HUES64 (cell line): ENCODE data around the gene ACTG2.
"Not testable (repeated sequence)": the region's sequence is repeated elsewhere in the genome, so short reads cannot be mapped to it uniquely, and the experiment has no call there.

Experiments used
- H3K27ac ChIP-seq: 2 replicates; pipeline ENCODE4 v1.7.0; 2013; ENCODE audit warnings: low read depth, low read length, inconsistent platforms
- H3K27me3 ChIP-seq: 2 replicates; pipeline ENCODE4 v1.6.1; 2013; ENCODE audit warnings: mild to moderate bottlenecking, low read length; ENCODE audit not compliant: insufficient read depth
- H3K36me3 ChIP-seq: 2 replicates; pipeline ENCODE4 v1.6.1; 2013; ENCODE audit warnings: mild to moderate bottlenecking, low read length; ENCODE audit not compliant: insufficient read depth
- H3K4me1 ChIP-seq: 2 replicates; pipeline ENCODE4 v1.6.1; 2013; ENCODE audit warnings: mild to moderate bottlenecking, low read length, moderate library complexity; ENCODE audit not compliant: insufficient read depth
- H3K4me3 ChIP-seq: 2 replicates; pipeline ENCODE4 v1.5.1; 2013; ENCODE audit warnings: mild to moderate bottlenecking, low read length, moderate library complexity
- H3K9ac ChIP-seq: 2 replicates; pipeline ENCODE4 v1.6.1; 2013; ENCODE audit warnings: mild to moderate bottlenecking, low read depth, low read length
- H3K9me3 ChIP-seq: 2 replicates; pipeline ENCODE4 v1.6.1; 2013; ENCODE audit warnings: low read depth, low read length; ENCODE audit not compliant: insufficient read depth
- WGBS: fragments of 150-250, 120-280 bp; methylation state at CpG from one replicate; pipeline ENCODE4 v1.1.7; 2013; ENCODE audit warnings: missing lambda C conversion rate; 5-methylcytosine and 5-hydroxymethylcytosine counted together

ACTG2 gene

GRCh38 chr2:73877071-73877802 lies 15.6 kb upstream of the ACTG2 start:
- Histone ChIP-seq H3K4me1 (no peaks in the 10 kb centered on the region), H3K36me3 (no peaks in the 10 kb centered on the region), H3K27ac (no peak overlapping the region), H3K27me3 (no peaks in the 10 kb centered on the region), H3K9ac (no peak overlapping the region), H3K4me3 (no peak overlapping the region), H3K9me3 (no peaks in the 10 kb centered on the region)
- 94% methylated on average over 9 of the region's 9 CpGs for WGBS

- H3K4me1 ChIP-seq, H3K36me3 ChIP-seq, H3K9ac ChIP-seq, H3K27ac ChIP-seq, H3K4me3 ChIP-seq, H3K27me3 ChIP-seq, H3K9me3 ChIP-seq: not testable (repeated sequence)
- WGBS: 97% methylated on average over 5 of the region's 5 CpGs
Measured at GRCh38 chr2:73877984-73878383, 14.8 kb upstream of the ACTG2 start.

GRCh38 chr2:73885406-73885805 lies 7.4 kb upstream of the ACTG2 start:
- no peaks in the 10 kb centered on the region for H3K4me1 ChIP-seq
- H3K27me3 ChIP-seq: no peaks in the 10 kb centered on the region
- H3K27ac ChIP-seq: no peak overlapping the region
- H3K9ac ChIP-seq: no peak overlapping the region
- no peak overlapping the region for H3K4me3 ChIP-seq
- 94% methylated on average over 1 of the region's 2 CpGs for WGBS
- no peaks in the 10 kb centered on the region for H3K9me3 ChIP-seq
- no peaks in the 10 kb centered on the region for H3K36me3 ChIP-seq

GRCh38 chr2:73886357-73886756 lies 6.5 kb upstream of the ACTG2 start:
- H3K27me3 ChIP-seq: no peaks in the 10 kb centered on the region
- H3K9me3 ChIP-seq: no peaks in the 10 kb centered on the region
- H3K27ac ChIP-seq: no peak overlapping the region
- 85% methylated on average over 2 of the region's 4 CpGs for whole genome bisulfite sequencing
- H3K36me3 ChIP-seq: no peaks in the 10 kb centered on the region
- no peaks in the 10 kb centered on the region for H3K4me1 ChIP-seq
- H3K9ac ChIP-seq: no peak overlapping the region
- no peak overlapping the region for H3K4me3 ChIP-seq

GRCh38 chr2:73887596-73888353 lies 5.0 kb upstream of the ACTG2 start:
- WGBS: 85% methylated on average over 11 of the region's 11 CpGs
- not testable (repeated sequence) for H3K9ac ChIP-seq, H3K36me3 ChIP-seq, H3K4me1 ChIP-seq, H3K27ac ChIP-seq, H3K4me3 ChIP-seq, H3K9me3 ChIP-seq, H3K27me3 ChIP-seq

- no peaks in the 10 kb centered on the region for H3K9me3 ChIP-seq
- 85% methylated on average over 1 of the region's 2 CpGs for WGBS
- H3K4me3 ChIP-seq: no peak overlapping the region
- no peak overlapping the region for H3K9ac ChIP-seq
- H3K4me1 ChIP-seq: no peaks in the 10 kb centered on the region
- H3K27ac ChIP-seq: no peak overlapping the region
- H3K27me3 ChIP-seq: no peaks in the 10 kb centered on the region
- H3K36me3 ChIP-seq: no peaks in the 10 kb centered on the region
Measured at GRCh38 chr2:73888388-73888787, 4.4 kb upstream of the ACTG2 start.

- Histone ChIP-seq H3K27ac (no peak overlapping the region), H3K9me3 (no peaks in the 10 kb centered on the region), H3K4me1 (no peaks in the 10 kb centered on the region), H3K27me3 (no peaks in the 10 kb centered on the region), H3K9ac (no peak overlapping the region), H3K36me3 (no peaks in the 10 kb centered on the region), H3K4me3 (no peak overlapping the region)
- 93% methylated on average over 2 of the region's 5 CpGs for WGBS
Measured at GRCh38 chr2:73889206-73889605, 3.6 kb upstream of the ACTG2 start.

- no peaks in the 10 kb centered on the region for H3K36me3 ChIP-seq
- no peak overlapping the region for H3K4me3 ChIP-seq
- 86% methylated on average over 9 of the region's 9 CpGs for WGBS
- no peak overlapping the region for H3K27ac ChIP-seq
- H3K4me1 ChIP-seq: no peaks in the 10 kb centered on the region
- H3K9me3 ChIP-seq: no peaks in the 10 kb centered on the region
- H3K27me3 ChIP-seq: no peaks in the 10 kb centered on the region
- no peak overlapping the region for H3K9ac ChIP-seq
Measured at GRCh38 chr2:73890301-73891092, 2.3 kb upstream of the ACTG2 start.

GRCh38 chr2:73891276-73891901 lies 1.4 kb upstream of the ACTG2 start:
- Histone ChIP-seq H3K36me3 (no peaks in the 10 kb centered on the region), H3K27me3 (no peaks in the 10 kb centered on the region), H3K27ac (no peak overlapping the region), H3K9me3 (no peaks in the 10 kb centered on the region), H3K4me1 (no peaks in the 10 kb centered on the region), H3K4me3 (no peak overlapping the region), H3K9ac (no peak overlapping the region)
- WGBS: 93% methylated on average over 5 of the region's 5 CpGs

GRCh38 chr2:73893764-73894474 lies 1.1 kb downstream of the ACTG2 start:
- WGBS: 95% methylated on average over 9 of the region's 9 CpGs
- no peak overlapping the region for H3K4me3 ChIP-seq
- H3K9me3 ChIP-seq: no peaks in the 10 kb centered on the region
- peaks cover 3% of the 10 kb centered on the region; the same call in 1 of the 2 replicates for H3K4me1 ChIP-seq
- no peak overlapping the region for H3K27ac ChIP-seq
- no peaks in the 10 kb centered on the region for H3K27me3 ChIP-seq
- no peak overlapping the region for H3K9ac ChIP-seq
- no peaks in the 10 kb centered on the region for H3K36me3 ChIP-seq
